ENCODE results near the gene KDM4C.

Gene KDM4C

DNA sequence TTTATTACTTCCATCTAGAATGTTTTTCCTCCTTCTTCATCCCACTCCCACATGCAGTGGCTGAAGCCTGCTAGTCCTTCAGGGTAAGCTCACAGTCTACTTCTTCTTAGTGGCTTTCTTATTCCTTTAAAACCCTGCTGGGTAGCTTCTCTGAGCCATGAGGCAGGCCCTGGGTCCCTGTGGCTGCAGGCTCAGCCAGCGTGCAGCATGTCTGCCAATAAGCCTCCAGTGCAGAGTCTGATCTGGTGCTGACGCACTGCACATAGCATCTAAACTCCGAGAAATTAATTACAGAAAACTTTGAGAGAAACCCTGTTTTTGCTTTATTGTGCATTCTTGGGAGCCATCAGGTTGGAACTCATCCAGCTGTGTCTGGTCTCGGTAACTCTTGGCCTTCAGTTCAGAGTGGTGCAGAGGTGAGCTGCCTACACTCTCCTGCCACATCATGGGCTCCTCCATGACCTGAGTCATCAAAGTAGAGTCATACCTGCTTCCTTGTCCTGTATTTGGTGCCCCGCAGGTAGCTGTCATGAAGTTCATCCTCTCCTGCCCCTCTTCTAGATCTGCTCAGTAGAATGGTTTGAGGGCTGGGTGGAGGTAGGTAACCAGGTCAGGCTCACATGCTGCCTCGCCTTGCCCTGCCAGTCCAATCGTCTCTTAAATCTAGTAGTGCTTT is 339.4 kb downstream of the KDM4C start:
- no peak for DNase-seq (ENCODE audit: low read depth)
- TF ChIP-seq, protein P1, sequence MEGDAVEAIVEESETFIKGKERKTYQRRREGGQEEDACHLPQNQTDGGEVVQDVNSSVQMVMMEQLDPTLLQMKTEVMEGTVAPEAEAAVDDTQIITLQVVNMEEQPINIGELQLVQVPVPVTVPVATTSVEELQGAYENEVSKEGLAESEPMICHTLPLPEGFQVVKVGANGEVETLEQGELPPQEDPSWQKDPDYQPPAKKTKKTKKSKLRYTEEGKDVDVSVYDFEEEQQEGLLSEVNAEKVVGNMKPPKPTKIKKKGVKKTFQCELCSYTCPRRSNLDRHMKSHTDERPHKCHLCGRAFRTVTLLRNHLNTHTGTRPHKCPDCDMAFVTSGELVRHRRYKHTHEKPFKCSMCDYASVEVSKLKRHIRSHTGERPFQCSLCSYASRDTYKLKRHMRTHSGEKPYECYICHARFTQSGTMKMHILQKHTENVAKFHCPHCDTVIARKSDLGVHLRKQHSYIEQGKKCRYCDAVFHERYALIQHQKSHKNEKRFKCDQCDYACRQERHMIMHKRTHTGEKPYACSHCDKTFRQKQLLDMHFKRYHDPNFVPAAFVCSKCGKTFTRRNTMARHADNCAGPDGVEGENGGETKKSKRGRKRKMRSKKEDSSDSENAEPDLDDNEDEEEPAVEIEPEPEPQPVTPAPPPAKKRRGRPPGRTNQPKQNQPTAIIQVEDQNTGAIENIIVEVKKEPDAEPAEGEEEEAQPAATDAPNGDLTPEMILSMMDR (conservative IDR thresholded peaks at IDR 0.05; ENCODE audit: low read depth, low read length): no peak
- no peak overlapping the region for H3K4me3 ChIP-seq (ENCODE audit: low read length)

DNA sequence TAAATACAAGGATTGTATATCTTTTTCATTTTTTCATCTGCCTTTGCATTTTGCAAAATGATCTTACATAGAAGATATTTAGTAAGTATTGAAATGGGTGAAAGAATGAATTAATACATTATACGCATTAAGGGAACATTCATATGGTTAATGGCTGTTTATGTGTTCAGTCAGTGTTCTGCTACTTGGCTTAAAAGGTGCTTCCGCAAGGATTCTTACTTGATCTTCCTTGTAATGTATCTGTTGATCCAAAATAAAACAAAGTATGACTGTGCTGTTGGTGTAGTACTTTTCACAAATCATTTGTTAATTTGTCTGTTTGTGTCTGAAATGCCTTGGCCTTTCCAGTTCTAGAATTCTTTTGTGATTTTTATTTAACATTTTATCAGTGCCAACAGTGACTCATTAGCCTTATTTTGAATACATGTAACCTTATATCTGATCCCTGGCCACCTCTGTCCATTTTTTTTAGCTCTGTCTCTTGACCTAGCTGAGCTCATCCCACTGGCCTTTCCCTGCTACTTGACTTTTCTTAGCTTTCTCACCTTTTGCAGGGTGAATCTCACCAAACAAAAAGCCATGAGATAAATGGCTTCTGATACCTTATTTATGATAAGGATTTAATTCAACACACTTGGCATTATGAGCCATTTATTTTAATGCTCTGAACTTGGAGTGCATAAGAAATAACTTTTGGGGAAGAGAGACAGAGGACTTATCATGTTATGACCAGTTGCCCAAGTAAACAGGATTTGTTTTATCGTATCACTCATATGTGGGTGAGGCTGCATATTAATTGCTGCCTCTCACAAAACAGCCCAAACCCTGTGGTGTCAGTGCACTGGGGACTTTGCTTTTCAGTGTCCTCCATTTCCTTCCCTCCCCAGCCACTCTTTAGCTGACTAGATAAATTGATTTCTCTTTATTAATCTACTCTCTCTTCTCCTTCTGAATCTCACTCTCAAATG is 340.3 kb downstream of the KDM4C start:
- no peak for DNase-seq (ENCODE audit: low read depth)
- TF ChIP-seq, protein P1 (conservative IDR thresholded peaks at IDR 0.05; ENCODE audit: low read depth, low read length): no peak

DNA sequence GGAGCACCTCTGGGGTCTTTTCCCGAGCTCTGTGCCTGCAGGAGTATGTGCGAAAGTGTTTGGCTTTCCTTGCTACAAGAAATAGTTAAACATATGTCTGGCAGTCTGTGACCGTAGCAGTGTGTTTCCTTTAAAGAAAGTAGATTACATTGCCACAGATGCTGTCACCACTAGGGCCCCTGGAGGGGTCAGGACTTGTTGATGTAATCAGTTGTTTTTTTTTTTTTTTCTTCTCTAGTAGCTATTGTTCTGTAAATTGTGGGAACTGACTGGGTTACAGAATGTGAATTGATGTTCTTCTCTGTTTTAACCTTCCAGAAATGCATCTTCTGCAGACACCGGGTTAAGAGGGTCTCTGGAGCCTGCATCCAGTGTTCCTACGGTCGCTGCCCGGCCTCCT is 345.6 kb downstream of the KDM4C start:
- no peak for DNase-seq (ENCODE audit: low read depth)
- H3K4me3 ChIP-seq (ENCODE audit: low read length): no peak overlapping the region
- TF ChIP-seq, protein P1 (conservative IDR thresholded peaks at IDR 0.05; ENCODE audit: low read depth, low read length): no peak

More for the DNA sequence above, 340.3 kb downstream of the KDM4C start:
- H3K4me3 ChIP-seq (ENCODE audit: low read length): no peak overlapping the region

DNA sequence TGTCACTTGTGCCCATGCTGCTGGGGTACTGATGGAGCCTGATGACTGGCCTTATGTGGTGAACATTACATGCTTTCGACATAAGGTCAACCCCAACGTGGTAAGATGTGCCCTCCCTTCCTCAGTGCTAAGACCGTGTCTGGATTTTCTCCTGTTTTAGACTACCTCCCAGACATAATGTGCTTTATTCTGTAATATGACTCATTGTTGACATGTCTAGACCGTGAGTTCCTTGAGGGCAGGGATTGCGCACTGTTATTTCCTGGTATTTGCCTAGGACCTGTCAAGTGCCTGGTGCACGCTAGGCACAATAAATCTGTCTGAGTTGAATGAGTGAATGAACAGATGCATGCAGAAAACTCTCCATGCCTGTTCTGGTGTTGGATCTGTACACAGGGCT is 346.0 kb downstream of the KDM4C start:
- TF ChIP-seq, protein P1 (conservative IDR thresholded peaks at IDR 0.05; ENCODE audit: low read depth, low read length): no peak

GRCh38 chr9:7104625-7105024 is 346.9 kb downstream of the KDM4C start:
- TF ChIP-seq, protein P1 (conservative IDR thresholded peaks at IDR 0.05; ENCODE audit: low read depth, low read length): no peak
- DNase-seq (ENCODE audit: low read depth): no peak
- H3K4me3 ChIP-seq (ENCODE audit: low read length): no peak overlapping the region

More for the DNA sequence above, 346.0 kb downstream of the KDM4C start:
- H3K4me3 ChIP-seq (ENCODE audit: low read length): no peak overlapping the region
- no peak for DNase-seq (ENCODE audit: low read depth)

DNA sequence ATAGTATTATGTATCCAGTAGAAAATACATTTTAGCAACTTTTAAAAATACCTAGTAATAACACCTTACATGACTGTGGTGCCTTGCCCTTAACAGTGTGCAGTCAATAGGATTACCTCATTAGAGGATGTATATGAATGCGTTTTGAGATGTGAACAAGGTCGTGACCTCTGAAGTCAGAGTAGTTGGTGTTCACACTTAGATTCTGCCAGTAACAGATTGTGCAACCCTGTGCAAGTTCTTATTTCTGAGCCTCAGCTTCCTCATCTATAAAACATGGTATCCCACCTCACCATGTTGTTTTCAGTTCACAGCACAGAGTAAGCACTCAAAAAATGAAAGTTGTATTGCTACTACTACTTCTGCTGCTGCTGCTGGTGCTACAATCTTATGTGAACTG is 347.3 kb downstream of the KDM4C start:
- TF ChIP-seq, protein P1 (conservative IDR thresholded peaks at IDR 0.05; ENCODE audit: low read depth, low read length): no peak
- no peak for DNase-seq (ENCODE audit: low read depth)
- no peak overlapping the region for H3K4me3 ChIP-seq (ENCODE audit: low read length)
